ENCODE data around the gene RARRES1.

DNA sequence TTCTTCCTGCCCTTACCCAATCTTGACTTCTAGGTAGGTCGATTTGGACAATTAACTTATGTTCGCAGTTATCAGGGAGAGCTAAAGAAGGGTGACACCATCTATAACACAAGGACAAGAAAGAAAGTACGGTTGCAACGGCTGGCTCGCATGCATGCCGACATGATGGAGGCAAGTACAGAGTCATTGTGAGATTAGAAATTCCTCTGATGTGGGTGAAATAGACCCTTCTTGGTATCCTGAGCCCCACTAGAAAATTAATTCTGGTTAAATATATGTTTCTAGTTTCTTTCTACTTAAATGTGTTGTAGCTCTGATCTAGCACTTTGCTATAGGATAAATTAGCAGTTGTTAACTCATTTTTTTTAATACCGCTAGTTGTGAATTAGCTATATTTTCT is 73.4 kb downstream of the RARRES1 start:
- TF ChIP-seq, protein P1, sequence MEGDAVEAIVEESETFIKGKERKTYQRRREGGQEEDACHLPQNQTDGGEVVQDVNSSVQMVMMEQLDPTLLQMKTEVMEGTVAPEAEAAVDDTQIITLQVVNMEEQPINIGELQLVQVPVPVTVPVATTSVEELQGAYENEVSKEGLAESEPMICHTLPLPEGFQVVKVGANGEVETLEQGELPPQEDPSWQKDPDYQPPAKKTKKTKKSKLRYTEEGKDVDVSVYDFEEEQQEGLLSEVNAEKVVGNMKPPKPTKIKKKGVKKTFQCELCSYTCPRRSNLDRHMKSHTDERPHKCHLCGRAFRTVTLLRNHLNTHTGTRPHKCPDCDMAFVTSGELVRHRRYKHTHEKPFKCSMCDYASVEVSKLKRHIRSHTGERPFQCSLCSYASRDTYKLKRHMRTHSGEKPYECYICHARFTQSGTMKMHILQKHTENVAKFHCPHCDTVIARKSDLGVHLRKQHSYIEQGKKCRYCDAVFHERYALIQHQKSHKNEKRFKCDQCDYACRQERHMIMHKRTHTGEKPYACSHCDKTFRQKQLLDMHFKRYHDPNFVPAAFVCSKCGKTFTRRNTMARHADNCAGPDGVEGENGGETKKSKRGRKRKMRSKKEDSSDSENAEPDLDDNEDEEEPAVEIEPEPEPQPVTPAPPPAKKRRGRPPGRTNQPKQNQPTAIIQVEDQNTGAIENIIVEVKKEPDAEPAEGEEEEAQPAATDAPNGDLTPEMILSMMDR (IDR thresholded peaks at IDR 0.05) = no peak
- no peak for TF ChIP-seq POLR2A (IDR thresholded peaks at IDR 0.05)
